Stimulated activated naive CD8-positive, alpha-beta T cell treated with anti-CD3 and anti-CD28 coated beads, Interleukin-15, Interleukin-2, amounts not matched to agents 100 U/mL and 50 U/mL, for 24 hours (primary cell): ENCODE results near the gene DCBLD1.
"Not testable (repeated sequence)": the region's sequence is repeated elsewhere in the genome, so short reads cannot be mapped to it uniquely, and the experiment has no call there.

Experiments
- ATAC-seq: fragments of 150-1000 bp; cut with Tn5 transposase; one replicate; pipeline ENCODE4 v1.10.0; 2021
- DNase-seq: peaks from one replicate; pipeline ENCODE4 v3.0.0; 2021

The DCBLD1 gene

GRCh38 chr6:117482240-117483003, at the start of gene DCBLD1:
TSS of gene DCBLD1 (plus strand) at chr6:117482674. CDS start at chr6:117482782, 108 bp downstream.
- DNase-seq (peak; percentile 65), ATAC-seq (peak; percentile 80)

DNA sequence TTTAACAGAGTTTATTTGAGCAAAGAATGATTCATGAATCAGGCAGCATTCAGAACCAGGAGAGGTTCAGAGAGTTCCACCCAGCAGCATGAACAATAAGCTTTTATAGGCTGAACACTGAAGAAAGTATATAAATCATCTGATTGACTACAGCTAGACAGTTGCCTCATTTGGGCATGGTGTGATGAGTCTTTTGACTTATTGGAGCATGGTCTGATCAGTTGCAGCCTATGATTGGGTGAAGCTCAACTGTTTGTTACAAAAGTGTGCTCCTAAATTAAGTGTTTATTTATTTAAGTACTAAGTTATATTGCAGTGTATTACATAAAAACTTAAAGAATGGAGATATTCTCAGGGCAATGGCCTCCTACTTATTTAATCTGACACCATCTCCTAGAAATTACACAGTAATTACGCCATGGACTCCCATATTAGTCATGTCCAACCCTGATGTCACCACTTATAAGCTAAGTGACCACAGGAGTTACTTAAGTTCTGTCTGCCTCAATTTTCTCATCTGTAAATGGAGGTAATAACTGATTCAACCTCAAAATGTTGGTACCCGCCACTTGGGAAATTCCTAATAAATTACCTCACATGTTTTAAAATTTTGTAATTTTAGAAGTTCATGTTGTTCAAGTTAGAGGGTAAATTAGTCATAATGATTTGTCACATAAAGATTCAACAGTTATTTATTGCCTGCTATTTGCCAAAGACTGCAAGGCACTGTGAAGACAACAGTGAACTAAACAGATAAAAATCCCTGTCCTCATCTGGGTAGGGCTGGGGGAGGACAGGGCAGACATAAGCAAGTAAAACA, 41.6 kb upstream of the DCBLD1 start:
- ATAC-seq (no peak), DNase-seq (no peak)

GRCh38 chr6:117441824-117442264, 40.6 kb upstream of the DCBLD1 start:
- no peak for DNase-seq

GRCh38 chr6:117442313-117442712, 40.2 kb upstream of the DCBLD1 start:
- not testable (repeated sequence) for ATAC-seq, DNase-seq

More at GRCh38 chr6:117441824-117442264, 40.6 kb upstream of the DCBLD1 start:
- no peak for ATAC-seq

GRCh38 chr6:117444600-117444999, 37.9 kb upstream of the DCBLD1 start:
- DNase-seq: no peak
- ATAC-seq: no peak

- DNase-seq: no peak
- no peak for ATAC-seq
These were observed 35.6 kb upstream of the DCBLD1 start for GRCh38 chr6:117446861-117447260.

GRCh38 chr6:117448011-117448410, 34.5 kb upstream of the DCBLD1 start:
- ATAC-seq: no peak

GRCh38 chr6:117448732-117449485, 33.6 kb upstream of the DCBLD1 start:
- no peak for ATAC-seq
- no peak for DNase-seq

More at GRCh38 chr6:117448011-117448410, 34.5 kb upstream of the DCBLD1 start:
- no peak for DNase-seq

DNA sequence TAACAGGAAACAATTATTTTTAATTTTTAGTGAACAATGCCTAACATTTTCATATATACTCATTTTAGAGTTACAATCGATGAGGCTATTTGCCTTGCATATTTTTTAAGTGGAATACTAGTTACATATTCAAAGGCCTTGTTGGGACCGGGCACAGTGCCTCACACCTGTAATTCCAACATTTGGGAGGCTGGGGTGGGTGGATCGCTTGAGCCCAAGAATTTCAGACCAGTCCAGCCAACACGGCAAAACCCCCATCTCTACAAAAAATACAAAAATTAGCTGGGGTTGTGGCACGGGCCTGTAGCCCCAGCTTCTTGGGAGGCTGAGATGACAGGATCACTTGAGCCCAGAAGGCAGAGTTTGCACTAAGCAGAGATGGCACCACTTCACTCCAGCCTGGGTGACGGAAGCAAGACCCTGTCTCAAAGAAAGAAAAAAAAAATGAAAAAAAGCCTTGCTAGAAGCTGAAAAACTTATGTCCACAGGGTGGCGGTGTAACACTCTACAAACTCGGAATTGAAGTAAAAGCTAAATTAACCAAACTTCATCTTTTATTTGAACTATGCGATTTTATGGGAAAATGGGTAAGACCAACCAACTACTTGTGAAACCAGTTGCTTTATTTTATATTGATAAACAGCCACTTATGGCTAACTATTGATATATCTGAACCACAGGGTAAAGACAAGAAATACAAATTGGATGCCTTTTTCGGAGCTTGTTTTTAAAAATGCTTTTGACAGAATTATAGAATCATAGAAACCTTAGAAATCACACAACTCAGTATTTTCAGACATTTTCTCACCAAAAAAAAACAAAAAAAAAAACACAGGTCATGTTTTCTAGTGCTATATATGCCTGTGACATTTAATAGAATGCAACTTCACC, 32.7 kb upstream of the DCBLD1 start:
- ATAC-seq (no peak), DNase-seq (peak; percentile 56)

GRCh38 chr6:117451671-117452070, 30.8 kb upstream of the DCBLD1 start:
- no peak for DNase-seq
- no peak for ATAC-seq

- ATAC-seq: no peak
- no peak for DNase-seq
These were observed 26.2 kb upstream of the DCBLD1 start for GRCh38 chr6:117456250-117456649.

DNA sequence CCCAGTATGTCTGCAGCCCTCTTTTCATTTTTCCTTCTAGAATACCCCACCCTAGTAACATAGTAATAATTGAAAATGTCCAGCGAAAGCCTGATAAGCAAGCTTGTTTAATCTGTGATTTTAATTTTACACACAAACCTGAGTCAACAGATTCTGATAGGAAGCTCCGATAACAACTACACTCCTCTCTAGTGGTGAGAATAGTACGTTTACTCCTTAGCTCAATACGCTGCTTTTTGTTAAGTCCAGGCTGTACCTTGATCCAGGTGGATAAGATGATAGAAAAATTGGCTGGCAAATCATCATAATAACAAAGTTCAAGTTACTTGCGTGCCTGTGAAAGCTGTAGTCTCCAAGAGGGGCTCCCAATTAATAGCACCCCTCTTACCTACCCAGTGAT, 25.5 kb upstream of the DCBLD1 start:
- ATAC-seq (no peak), DNase-seq (no peak)

GRCh38 chr6:117459204-117459944, 23.1 kb upstream of the DCBLD1 start:
- ATAC-seq (no peak), DNase-seq (no peak)

- DNase-seq (no peak), ATAC-seq (peak; percentile 94)
These were observed 18.5 kb upstream of the DCBLD1 start for GRCh38 chr6:117463762-117464665.

GRCh38 chr6:117464700-117465099, 17.8 kb upstream of the DCBLD1 start:
- peak; percentile 7 for ATAC-seq
- DNase-seq: no peak

GRCh38 chr6:117465691-117466090, 16.8 kb upstream of the DCBLD1 start:
- DNase-seq: no peak
- no peak for ATAC-seq

GRCh38 chr6:117467876-117468275, 14.6 kb upstream of the DCBLD1 start:
- DNase-seq (no peak), ATAC-seq (no peak)

GRCh38 chr6:117468527-117468926, 13.9 kb upstream of the DCBLD1 start:
- ATAC-seq: not testable (repeated sequence)

DNA sequence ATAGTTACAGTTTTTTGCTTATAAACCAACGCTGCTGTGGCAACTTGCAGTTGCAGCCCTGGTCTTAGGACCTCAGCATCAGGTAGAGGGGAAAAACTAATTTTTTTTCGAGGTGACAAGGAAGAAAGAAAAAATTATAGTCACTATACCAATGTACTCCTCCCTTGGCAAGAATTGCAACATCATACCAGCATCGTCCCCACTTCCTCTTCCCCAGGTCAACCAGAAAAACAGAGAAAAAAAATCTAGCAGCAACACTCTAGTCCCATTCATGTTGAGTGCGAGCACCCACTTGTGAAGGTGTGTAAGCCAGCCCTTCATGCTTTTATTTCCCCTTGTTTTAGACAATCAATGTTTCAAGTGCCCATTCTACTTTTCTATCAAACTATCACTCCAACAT, 13.1 kb upstream of the DCBLD1 start:
- ATAC-seq (no peak), DNase-seq (no peak)

More at GRCh38 chr6:117468527-117468926, 13.9 kb upstream of the DCBLD1 start:
- not testable (repeated sequence) for DNase-seq
